Measurements from ENCODE around the gene BRIP1. TPM values are rescaled to one million over a fixed set of nuclear protein-coding genes. Genes with fewer than 3 reads are reported as not detected.

The BRIP1 gene
- total RNA-seq, 1 donor from 2014 or later, result 18.9 TPM

DNA sequence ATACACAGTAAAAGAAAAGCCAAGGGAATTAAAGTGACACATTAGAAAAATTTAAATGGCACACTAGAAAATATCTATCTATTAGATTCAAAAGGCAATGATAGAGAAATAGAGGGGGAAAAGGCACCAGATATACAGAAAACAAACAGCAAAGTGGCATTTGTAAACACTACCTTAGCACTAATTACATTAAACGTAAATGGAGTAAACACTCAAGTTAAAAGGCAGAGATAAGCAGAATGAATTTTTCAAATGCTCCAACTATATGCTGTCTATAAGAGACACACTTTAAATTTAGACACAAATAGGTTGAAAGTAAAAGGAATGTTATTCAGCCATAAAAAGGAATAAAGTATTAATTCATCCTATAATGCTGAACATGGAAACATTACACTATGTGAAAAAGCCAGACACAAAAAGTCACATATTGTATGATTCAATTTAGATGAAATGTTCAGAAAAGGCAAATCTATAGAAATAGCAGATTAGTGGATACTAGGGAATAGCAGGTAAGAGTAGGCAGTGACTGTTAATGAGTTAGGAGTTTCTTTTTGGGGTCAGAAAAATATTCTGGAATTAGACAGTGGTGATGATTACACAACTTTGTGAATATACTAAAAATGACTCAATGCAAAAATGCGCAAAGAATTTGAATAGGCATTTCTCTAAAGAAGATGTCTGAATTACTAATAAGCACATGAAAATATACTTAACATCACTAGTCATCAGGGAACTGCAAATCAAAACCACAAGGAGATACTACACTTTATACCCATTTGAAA, 92.4 kb downstream of the BRIP1 start:
- Mint-ChIP-seq H3K36me3 (peaks cover 41% of the 10 kb centered on the region), H3K4me1 (ENCODE audit: unreplicated experiment) (no peaks in the 10 kb centered on the region), H3K27ac (no peak overlapping the region), H3K27me3 (no peaks in the 10 kb centered on the region), H3K4me3 (no peak overlapping the region), H3K9me3 (peaks cover 4% of the 10 kb centered on the region)
- DNase-seq (ENCODE audit: extremely low spot score, unreplicated experiment), result no peak
- TF ChIP-seq, protein P1, sequence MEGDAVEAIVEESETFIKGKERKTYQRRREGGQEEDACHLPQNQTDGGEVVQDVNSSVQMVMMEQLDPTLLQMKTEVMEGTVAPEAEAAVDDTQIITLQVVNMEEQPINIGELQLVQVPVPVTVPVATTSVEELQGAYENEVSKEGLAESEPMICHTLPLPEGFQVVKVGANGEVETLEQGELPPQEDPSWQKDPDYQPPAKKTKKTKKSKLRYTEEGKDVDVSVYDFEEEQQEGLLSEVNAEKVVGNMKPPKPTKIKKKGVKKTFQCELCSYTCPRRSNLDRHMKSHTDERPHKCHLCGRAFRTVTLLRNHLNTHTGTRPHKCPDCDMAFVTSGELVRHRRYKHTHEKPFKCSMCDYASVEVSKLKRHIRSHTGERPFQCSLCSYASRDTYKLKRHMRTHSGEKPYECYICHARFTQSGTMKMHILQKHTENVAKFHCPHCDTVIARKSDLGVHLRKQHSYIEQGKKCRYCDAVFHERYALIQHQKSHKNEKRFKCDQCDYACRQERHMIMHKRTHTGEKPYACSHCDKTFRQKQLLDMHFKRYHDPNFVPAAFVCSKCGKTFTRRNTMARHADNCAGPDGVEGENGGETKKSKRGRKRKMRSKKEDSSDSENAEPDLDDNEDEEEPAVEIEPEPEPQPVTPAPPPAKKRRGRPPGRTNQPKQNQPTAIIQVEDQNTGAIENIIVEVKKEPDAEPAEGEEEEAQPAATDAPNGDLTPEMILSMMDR (conservative IDR thresholded peaks at IDR 0.05), result no peak

GRCh38 chr17:61770043-61770442, 93.3 kb downstream of the BRIP1 start:
- Mint-ChIP-seq H3K36me3 (peaks cover 41% of the 10 kb centered on the region), H3K4me1 (ENCODE audit: unreplicated experiment) (no peaks in the 10 kb centered on the region), H3K27ac (no peak overlapping the region), H3K9me3 (peaks cover 4% of the 10 kb centered on the region), H3K4me3 (no peak overlapping the region), H3K27me3 (no peaks in the 10 kb centered on the region)
- DNase-seq (ENCODE audit: extremely low spot score, unreplicated experiment), result no peak
- TF ChIP-seq, protein P1 (conservative IDR thresholded peaks at IDR 0.05), result no peak

DNA sequence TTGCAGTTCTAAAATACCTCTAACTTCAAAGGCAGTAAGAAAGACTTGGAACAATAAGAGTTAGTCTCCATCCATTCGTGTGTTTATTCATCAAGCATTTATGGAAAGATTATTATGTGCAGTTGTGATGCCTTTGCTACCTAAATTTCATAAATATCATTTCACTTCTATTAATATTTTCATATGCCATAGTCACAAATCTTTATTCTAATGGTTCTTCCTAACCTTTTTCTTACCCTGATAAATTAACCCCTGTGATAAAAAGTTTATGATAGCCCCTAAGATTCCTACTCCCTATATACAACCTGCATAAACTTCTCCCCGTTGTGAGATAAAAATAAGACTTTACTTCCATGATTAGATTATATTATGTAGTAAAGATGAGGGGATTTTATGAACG, 94.9 kb downstream of the BRIP1 start:
- TF ChIP-seq, protein P1 (conservative IDR thresholded peaks at IDR 0.05), result no peak
- Mint-ChIP-seq H3K27me3 (no peaks in the 10 kb centered on the region), H3K36me3 (peaks cover 42% of the 10 kb centered on the region), H3K4me1 (ENCODE audit: unreplicated experiment) (no peaks in the 10 kb centered on the region), H3K27ac (no peak overlapping the region), H3K4me3 (no peak overlapping the region), H3K9me3 (peaks cover 4% of the 10 kb centered on the region)
- DNase-seq (ENCODE audit: extremely low spot score, unreplicated experiment), result no peak

DNA sequence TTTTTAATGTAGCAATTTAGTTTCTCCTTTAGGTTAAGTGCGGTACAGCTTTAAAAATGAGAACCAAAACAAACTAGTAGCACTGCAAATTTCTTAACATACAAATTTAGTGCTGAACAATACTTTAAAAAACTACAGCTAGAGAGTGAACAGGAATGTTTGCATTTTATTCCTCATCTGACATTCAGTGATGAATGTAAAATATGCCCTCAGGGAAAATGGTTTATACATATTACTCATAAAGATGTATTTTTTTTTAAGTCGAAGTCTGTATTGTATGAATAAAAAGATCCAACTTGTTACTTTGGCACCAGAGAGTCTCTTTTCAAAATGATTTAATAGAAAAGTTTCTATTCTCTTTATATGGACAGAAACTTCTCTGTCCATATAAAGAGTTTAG, 96.8 kb downstream of the BRIP1 start:
- peaks cover 51% of the 10 kb centered on the region for H3K36me3 Mint-ChIP-seq

DNA sequence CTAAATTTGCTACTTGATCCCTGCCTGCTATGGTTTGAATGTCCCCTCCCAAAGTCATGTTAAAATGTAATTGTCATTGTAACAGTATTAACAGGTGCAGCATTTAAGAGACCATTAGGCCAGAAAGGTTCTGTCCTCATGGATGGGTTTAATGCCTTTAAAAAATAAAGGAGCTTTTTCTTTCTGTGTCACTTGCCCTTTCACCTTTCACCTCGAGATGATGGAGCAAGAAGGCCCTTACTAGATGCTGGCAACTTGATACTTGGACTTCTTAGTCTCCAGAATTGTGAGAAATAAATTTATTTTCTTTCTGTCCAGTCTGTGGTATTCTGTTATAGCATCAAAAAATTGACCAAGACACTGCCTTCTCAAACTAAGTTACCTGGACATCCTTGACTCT, 98.5 kb downstream of the BRIP1 start:
- no peak overlapping the region for H3K4me3 Mint-ChIP-seq
- no peaks in the 10 kb centered on the region for H3K27me3 Mint-ChIP-seq
- TF ChIP-seq, protein P1 (conservative IDR thresholded peaks at IDR 0.05), result no peak
- H3K27ac Mint-ChIP-seq, result no peak overlapping the region
- no peak for DNase-seq (ENCODE audit: extremely low spot score, unreplicated experiment)
- H3K36me3 Mint-ChIP-seq, result peaks cover 46% of the 10 kb centered on the region
- H3K9me3 Mint-ChIP-seq, result no peaks in the 10 kb centered on the region
- no peaks in the 10 kb centered on the region for H3K4me1 Mint-ChIP-seq (ENCODE audit: unreplicated experiment)

More for the DNA sequence above, 96.8 kb downstream of the BRIP1 start:
- Mint-ChIP-seq H3K9me3 (no peaks in the 10 kb centered on the region), H3K4me1 (ENCODE audit: unreplicated experiment) (no peaks in the 10 kb centered on the region), H3K27me3 (no peaks in the 10 kb centered on the region), H3K4me3 (no peak overlapping the region), H3K27ac (no peak overlapping the region)
- no peak for DNase-seq (ENCODE audit: extremely low spot score, unreplicated experiment)
- TF ChIP-seq, protein P1 (conservative IDR thresholded peaks at IDR 0.05), result no peak
